GM21526 (cell line): ENCODE data around the gene KNDC1.
"Not testable (repeated sequence)": the region's sequence is repeated elsewhere in the genome, so short reads cannot be mapped to it uniquely, and the experiment has no call there.

ENCODE experiments used
- ATAC-seq: cut with Tn5 transposase; IDR thresholded peaks from one replicate; pipeline ENCODE4 v1.9.1; 2021; ENCODE audit warnings: moderate library complexity; ENCODE audit not compliant: unreplicated experiment, low FRiP score

KNDC1 gene, protein sequence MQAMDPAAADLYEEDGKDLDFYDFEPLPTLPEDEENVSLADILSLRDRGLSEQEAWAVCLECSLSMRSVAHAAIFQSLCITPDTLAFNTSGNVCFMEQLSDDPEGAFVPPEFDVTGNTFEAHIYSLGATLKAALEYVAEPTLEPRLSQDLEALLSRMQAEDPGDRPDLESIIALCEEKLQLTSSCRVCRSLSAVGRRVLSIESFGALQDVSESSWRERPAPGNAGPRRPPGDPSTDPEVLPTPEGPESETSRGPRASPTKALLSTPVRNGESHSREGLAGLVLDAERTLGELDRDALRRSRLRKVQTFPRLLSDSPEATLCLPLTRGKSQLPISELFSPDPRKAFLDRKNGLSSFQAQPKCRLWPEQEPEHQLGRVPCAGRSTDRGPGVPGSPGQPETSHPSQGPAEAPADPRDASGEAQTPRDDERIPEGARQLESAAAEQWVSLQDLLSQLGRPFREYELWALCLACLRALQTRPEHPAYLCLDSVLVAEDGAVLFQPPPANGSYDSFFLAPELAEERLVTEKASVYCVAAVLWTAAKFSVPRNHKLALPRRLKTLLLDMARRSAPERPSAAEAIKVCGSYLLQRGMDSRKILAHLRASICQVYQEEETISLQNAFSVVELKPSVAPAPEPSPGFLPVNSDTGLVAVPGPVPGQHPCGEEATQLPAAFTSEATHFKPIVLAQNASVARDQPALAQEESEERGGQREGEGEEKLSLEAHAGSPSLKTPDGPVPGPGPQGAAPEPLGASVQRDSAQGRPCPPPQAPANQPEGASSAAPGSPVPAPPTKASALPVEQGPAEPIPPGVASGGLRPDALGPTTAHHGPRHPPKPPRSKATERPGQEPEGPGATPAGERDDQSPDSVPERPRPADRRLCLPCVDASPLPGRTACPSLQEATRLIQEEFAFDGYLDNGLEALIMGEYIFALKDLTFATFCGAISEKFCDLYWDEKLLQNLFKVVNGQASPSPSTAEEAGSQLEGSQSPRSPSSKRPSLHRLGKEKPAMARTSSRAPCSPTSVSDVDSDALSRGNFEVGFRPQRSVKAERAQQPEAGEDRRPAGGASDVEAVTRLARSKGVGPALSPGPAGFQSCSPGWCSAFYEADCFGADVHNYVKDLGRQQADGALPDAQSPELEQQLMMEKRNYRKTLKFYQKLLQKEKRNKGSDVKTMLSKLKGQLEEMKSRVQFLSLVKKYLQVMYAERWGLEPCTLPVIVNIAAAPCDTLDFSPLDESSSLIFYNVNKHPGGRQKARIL (N-terminal part only)

DNA sequence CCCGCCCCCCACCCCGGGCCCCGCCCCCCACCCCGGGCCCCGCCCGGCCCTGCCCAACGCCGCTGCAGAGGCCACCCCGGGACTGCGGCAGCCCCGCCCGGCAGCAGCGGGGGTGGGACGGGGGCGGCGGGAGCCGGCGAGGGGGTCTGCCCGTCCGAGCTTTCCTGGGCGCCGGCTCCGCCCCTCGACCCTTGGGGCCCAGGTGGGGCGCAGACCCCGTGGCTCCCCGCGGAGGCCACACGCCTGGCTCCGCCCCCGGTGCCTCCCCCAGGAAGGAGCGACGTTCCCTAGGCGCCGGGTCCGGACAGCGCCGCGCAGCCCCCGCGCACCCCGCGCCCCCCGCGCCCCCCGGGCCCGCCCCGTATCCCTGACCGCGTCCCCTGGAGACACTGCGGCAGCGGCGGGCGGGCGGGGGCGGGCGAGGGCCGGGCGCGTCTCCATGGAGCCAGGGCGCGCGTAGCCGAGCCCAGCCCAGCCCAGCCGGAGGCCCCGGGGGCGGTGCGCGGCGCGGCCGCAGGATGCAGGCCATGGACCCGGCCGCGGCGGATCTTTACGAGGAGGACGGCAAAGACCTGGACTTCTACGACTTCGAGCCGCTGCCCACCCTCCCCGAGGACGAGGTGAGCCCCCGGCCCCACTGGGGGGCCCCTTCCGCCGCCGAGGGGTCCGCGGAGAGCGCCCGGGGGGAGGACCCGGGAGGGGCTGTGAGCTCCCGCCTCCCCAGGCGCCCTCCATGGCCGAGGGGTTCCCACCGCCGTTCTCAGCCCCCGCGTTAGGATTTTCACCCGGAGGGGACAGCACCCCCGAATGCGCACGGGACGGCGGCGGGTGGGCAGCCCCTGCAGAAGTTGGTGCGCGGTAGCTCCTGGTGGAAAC, at the start of gene KNDC1:
KNDC1 (plus strand) TSS at position 270 of the 876 bp plus-strand sequence; CDS start at position 519, 249 bp downstream.
- ATAC-seq, result no peak

DNA sequence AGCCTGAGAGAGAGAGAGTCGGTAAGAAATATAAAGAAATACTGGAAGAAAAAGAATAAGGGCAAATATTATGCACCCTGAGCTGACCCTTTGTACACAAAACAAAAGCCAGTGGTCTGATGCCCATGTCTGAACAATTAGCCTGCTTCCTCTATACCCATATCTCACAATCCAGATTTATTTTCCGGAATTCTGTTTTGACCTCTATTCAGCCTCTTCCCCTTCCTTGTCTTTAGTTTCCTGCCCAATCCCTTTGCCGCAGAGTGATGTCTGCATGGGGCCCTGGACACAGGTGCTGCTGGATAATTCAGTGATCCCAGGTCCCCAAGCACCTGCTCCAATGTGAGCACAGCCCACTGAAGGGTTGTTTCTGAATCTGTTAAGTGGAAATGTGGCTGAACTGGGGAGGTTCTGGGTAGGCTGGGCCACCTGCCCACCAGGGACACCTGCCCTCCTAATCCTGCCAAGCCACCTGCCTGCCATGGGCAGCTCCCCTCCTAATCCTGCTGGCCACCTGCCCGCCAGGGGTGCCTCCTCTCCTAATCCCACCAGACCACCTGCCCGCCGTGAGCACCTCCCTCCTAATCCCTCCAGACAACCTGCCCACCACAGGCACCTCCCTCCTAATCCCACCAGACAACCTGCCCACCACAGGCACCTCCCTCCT, 49.3 kb upstream of the KNDC1 start:
- no peak for ATAC-seq

DNA sequence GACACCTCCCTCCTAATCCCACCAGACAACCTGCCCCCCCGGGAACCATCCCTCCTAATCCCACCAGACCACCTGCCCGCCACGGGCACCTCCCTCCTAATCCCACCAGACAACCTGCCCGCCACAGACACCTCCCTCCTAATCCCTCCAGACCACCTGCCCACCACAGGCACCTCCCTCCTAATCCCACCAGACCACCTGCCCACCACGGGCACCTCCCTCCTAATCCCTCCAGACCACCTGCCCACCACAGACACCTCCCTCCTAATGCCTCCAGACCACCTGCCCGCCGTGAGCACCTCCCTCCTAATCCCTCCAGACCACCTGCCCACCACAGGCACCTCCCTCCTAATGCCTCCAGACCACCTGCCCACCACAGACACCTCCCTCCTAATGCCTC, 48.4 kb upstream of the KNDC1 start:
- ATAC-seq, result not testable (repeated sequence)

DNA sequence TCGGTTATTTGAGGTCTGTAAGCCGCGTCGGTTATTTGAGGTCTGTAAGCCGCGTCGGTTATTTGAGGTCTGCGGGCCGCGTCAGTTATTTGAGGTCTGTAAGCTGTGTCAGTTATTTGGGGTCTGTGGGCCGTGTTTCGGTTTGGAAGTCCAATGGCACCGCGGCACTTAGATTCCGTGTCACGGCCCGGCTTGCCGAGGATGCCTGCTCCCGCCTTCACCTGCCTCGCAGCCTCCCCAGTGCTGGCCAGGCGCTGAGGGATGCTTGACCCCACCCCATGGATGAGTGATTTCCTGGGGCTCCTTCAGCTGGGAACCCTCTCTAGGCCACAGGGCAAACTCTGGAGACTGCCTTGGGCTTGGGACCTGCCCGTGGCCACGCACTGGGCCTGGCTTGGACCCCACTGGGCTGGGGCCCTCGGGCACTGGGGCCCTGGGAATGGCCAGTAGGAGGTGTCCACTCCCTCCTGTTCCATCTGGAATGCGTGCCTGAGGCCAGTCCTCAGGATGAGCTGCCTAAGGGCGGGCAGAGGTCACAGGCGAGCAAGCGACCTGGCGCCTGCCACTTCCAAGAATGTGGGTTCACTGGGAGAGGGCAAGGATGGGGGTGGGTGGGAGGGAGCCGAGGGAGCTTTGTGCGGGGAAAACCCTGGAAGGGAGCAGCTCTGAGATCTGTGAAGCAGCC, 46.7 kb upstream of the KNDC1 start:
- ATAC-seq, result no peak

DNA sequence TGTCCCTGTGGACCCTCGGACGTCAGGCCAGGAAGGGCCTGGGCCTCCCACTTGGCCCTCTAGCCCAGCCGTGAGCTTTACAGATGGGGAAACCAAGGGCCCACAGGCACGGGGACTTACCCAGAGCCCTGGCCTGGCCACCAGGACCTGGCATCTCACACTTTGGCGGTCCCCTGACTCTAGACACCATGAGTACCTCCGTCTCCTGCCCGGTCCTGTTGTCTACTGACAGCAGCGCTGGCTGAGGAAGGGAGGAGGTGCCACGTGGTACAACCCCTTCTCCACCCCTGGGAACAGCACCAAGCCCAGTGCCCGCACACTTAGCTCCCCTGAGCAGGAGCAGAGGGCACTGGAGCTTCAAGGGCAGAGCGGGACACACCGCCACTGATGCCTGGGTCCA, 46.2 kb upstream of the KNDC1 start:
- no peak for ATAC-seq

DNA sequence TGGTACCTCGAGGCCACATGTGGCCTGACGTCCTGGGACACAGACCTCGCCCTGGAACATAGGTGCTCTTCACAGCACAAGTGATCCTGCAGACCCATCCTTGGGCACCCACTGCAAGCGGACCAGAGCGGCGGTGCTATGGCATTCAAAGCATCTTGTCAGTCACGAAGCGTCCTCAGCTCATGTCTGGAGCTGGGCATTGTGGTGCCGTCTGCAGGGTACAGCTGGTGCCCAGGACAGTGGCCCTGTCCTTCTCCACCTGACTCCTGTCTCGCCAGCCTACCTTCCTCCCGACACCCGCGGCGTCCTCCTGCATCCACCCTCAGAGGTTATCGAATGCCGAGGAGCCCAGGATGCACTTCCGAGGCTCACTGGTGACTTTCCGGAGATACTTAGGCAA, 45.8 kb upstream of the KNDC1 start:
- no peak for ATAC-seq

DNA sequence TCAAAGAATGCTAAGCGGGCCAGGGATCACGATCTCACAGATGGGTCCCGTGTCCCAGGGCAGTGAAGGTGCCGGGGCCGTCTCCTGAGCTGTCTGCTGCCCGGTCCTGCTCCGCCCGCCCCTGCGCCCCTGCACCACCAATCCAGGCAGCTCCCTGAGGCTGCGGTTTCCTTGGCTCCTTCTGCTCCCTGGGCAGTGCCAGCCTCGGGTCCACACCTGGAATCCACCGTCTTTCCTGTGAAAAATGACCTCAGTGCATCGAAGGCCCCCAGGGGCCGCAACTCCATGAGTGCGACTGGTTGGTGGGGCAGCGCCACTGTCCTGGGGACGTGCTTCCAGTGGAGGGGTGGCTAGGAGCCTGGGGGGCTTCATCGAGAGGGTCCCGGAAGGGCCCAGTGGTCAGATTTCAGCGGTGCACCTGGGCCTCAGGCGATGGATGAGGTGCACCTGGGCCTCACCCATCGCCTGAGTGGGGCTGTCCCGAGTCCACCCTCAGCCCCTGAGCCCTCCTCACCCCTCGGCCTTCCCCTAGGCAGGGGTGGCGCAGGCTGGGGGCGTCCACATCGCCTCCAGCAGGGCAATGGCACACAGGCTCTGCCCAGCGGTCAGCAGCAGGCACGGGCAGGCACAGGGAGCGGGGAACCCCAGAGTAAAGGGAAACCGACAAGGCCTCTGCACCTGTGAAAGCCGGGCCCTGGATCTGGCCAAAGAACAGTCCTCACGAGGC, 45.1 kb upstream of the KNDC1 start:
- no peak for ATAC-seq

DNA sequence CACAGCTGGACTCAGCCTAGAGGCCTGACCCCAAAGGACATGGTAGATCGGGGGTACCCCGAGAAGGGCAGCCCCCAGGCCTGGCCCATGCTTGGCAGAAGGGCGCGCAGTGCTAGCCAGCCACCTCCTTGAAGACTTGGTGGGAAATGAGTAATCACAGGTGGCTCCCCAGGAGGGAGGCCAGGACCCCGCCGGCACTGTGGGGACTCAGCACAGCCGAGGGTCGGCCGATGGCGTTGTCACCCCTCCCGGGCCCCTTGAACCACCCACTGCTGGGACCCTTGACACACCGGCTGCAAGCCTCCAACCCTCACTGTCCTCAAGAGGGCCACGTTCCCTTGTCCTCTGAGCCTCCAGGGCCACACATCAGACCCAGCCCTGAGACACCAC, 44.6 kb upstream of the KNDC1 start:
- ATAC-seq, result no peak

DNA sequence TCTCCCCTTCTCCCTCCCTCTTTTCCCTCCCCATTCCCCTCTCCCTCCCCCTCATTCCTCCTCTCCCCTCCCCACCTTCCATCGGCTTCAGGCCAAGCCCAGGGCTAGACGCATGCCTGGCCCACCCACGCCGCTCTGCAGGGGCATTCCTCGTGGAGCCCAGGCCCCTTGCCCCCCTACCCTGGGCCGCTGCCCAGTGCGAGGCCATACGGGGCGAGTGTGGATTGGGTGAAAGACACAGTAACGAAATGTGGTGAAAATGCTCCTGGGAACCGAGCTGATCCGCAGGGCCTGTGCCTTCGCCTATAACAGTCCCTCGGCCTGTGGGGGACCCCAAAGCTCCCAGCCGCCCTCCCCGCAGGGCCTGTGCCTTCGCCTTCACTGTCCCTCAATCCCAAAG, 44.0 kb upstream of the KNDC1 start:
- ATAC-seq, result no peak

DNA sequence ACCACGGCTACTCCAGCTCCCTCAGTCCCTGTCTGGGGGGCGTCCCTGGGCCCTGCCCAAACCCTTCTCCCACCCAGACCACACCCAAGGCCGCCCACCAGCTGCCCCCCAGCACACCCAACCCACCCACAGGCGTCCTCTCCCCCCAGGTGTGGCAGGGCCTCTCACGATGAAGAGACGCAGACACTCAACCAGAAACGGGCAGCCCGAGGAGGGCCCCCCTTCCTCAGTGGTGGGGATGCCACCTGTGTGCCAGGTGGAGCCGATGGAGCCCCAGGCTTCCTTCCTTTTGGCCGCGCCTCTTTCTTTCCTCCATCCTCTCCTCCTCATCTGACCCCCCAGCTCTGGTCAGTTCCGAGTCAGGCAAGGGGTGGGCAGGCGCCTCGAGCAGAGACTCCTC, 43.6 kb upstream of the KNDC1 start:
- ATAC-seq, result no peak

DNA sequence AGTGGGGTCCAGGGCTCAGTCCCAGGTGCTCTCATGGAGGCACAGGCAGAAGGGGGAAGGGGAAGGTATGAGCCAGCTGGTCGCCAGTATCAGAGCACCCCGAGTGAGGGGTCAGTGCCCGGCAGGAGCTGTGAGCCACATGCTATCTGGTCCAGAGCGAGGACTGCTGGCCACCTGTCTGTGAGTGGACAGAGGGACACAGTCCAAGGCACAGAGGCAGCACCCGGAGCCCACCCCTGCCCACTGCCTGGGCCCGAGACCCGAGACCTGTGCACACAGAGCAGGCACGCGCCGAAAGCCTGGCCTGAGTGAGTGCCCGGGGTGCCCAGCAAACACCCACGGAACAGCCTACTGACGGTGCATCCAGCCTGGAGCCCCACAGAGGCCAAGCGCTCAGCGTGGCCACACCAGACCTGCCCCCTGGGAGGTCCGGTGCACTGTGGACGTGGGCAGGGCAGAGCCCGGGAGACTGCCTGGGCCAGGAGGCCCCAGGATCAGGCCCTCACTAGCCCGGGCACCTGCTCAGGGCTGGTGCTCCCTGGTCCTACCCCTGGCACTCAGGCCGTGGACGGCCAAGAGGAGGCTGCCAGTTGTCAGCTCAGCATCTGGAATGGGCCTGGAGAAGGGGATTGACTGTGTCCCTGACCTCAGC, 42.9 kb upstream of the KNDC1 start:
- ATAC-seq, result no peak

DNA sequence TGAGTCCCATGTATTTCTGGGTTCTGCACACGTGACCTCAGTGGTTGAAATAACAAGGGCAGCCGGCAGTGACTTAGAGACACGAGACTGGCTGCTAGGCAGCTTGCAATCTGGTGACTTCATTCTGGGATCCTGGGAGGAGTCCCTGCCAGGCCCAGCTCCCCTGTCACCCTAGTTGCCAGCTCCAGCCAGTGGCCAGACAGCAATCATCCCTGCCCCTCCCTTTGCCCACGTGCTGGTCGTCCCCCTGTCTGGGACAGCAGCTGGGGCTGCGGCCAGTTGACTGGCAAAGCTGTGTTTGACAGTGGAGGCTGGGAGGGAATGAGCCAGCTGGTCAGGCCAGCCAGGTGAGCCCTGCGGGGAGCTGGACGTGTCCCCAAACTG, 42.3 kb upstream of the KNDC1 start:
- no peak for ATAC-seq

DNA sequence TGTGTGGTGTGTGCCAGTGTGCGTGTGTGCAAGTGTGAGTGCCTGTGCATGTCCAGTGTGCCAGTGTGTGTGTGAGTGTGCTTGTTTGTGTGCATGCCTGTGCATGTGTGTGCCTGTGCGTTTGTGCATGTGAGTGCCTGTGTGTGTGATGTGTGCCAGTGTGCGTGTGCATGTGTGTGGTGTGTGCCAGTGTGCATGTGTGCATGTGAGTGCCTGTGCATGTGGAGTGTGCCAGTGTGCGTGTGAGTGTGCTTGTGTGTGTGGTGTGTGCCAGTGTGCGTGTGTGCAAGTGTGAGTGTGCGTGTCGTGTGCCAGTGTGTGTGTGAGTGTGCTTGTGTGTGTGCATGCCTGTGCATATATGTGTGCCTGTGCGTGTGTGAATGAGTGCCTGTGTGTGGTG, 38.5 kb upstream of the KNDC1 start:
- ATAC-seq, result no peak

DNA sequence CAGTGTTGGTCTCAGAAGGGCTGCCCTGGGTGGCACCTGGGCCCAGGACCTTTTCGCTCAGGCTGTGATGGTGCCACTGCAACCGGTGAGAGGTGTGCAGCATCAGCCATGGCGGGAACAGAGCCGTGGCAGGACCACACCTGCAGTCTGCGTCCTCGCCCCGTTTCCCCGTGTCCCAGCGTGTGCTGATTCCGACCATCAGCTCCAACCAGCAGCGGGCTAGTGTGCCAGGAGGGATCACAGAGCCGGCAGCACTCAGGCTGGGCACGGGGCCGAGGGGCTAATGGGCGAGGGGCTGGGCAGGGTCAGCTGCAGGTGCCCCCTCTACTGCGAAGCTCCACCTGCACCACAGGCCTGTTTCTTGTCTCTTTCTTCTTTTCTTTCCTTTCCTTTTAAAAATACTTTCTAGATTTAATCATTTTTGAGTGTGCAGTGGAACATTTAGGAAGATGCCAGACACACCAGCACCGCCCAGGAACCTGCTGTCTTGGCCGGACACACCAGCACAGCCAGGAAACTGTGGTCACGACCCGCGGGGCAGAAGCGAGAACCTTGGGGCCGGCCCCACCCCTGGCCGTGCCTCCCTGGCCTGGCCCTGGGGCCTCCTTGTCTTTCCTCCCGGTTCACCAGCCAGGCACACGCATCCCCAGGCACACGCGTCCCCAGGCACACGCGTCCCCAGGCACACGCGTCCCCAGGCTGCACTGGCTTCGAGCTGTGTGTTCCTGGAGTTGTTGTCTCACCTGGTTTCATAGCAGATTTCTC, 37.7 kb upstream of the KNDC1 start:
- no peak for ATAC-seq

DNA sequence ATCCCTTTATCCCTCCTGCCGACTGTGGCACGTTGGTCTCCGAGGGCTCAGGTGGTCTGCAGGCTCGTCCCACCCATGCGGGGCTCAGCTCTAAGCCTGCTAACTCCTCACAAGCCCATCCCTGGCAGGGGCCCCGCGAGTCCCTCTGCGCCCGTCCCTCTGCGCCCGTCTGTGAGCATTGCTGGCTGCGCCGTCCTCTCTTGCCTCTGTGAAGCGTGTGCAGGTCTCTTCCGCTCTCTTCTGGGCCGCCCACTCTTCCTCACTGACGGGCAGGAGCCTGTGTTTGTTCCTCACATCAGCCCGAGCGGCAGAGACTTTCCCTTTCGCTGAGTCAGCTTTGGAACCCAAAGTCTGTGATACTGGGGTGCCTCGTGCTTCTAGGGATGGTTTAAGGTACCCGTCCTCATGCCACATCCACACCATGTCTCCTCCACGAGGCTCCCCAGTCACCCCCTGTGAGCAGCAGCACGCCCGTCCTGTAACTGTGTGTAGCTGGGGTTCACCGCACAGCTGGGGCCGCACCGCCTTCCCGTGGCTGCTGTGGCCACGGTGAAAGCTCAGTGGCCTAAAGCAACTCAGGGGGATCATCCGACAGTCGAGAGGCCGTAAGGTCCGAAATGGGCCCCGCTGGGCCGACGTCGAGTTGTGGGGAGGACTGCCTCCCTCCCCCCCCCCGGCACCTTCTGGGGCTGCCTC, 36.8 kb upstream of the KNDC1 start:
- ATAC-seq, result no peak

DNA sequence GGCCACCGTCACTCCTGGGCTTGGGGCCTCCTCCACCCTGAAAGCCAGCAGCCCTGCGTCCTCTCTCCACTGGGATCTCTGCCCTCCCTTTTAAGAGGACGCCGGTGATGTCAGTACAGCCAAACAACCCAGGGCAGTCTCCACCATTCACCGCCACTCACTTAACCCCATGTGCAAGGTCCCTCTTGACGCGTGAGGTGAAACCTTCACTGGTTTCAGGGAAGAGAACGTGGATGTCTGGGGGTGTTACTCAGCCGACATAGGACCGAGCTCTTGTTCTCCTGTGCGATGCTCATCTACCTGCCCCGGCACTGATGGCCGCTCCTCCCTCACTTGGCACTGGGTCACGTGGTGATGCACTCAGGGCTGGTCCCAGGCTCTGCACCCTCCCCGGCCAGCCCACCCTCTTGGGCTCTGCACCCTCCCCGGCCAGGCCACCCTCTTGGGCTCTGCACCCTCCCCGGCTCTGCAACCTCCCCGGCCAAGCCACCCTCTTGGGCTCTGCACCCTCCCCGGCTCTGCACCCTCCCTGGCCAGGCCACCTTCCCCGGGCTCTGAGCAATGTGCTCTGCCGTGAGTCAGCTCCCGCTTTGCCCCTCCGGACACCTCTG, 36.2 kb upstream of the KNDC1 start:
- ATAC-seq, result no peak
